ENCODE results near the gene ZBTB4.
A peak's percentile ranks its signal among the peaks of the same experiment; 100 is the strongest.

DNA sequence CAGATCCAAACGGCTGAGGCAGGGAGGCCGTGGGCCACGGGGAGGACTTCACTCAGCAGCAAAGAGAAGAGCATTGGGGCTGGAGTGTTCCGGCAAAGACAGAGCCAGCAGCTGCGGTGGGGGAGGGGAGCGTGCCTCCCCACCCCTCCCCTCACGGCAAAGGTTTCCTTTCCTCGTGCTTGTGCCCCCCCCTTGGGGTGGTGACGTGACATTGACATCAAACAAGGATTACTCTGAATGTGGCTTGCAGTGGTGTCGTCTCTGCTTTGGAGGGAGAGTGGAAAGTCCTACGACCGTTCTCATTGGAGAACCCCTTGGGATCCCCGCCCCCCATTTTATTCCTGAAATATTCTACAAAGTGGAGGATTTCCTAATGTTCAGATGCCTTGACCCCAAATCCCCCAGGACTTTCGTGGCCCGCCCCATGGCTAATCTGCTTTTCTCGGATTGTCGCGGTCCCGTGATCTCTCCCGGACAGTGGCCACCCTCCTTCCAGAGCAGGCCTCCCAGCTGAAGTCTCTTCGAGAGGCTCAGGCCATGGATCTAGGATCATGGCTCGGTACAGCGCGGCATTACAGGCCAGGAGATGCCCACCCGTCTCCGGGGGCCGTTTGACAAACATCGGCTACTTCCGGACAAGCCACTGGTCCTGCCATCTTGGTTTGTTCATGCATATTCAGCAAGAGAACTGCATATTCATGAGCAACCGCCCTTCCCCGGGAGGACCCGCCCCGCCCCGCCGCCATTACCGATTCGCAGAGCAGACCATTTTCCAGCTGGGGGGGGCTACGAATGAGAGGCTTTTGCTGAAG lies 4.0 kb upstream of the ZBTB4 start:
- TF ChIP-seq, protein P1, sequence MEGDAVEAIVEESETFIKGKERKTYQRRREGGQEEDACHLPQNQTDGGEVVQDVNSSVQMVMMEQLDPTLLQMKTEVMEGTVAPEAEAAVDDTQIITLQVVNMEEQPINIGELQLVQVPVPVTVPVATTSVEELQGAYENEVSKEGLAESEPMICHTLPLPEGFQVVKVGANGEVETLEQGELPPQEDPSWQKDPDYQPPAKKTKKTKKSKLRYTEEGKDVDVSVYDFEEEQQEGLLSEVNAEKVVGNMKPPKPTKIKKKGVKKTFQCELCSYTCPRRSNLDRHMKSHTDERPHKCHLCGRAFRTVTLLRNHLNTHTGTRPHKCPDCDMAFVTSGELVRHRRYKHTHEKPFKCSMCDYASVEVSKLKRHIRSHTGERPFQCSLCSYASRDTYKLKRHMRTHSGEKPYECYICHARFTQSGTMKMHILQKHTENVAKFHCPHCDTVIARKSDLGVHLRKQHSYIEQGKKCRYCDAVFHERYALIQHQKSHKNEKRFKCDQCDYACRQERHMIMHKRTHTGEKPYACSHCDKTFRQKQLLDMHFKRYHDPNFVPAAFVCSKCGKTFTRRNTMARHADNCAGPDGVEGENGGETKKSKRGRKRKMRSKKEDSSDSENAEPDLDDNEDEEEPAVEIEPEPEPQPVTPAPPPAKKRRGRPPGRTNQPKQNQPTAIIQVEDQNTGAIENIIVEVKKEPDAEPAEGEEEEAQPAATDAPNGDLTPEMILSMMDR (IDR thresholded peaks at IDR 0.05), result no peak
- TF ChIP-seq POLR2AphosphoS5 (IDR thresholded peaks at IDR 0.05) (peak; percentile 68 to 85 (median 82)), POLR2A (IDR thresholded peaks at IDR 0.05) (peak in 1 of 4 donors; percentile 60), EP300 (IDR thresholded peaks at IDR 0.05) (peak; percentile 75)

Data from stomach (tissue), 4 donors.